Hepatocyte (in vitro differentiated cells): ENCODE measurements around the gene KIAA1755. TPM values are rescaled to one million over a fixed set of nuclear protein-coding genes. Genes with fewer than 3 reads are reported as not detected.
A peak's percentile ranks its signal among the peaks of the same experiment; 100 is the strongest.

Experiments used
- DNase-seq: peaks from one replicate; pipeline ENCODE4 v3.0.0-alpha.2; 2016; ENCODE audit warnings: low spot score
- H2AFZ ChIP-seq: fragments of 200-600 bp; sonication (generic); 2 replicates; pipeline ENCODE4 v1.6.0; 2016; ENCODE audit warnings: antibody characterized with exemption, mild to moderate bottlenecking
- H3K27ac ChIP-seq: fragments of 200-600 bp; sonication (generic); 2 replicates; pipeline ENCODE4 v1.5.1; 2016; ENCODE audit warnings: mild to moderate bottlenecking
- H3K27me3 ChIP-seq: fragments of 200-600 bp; sonication (generic); 2 replicates; pipeline ENCODE4 v1.6.1; 2016
- H3K36me3 ChIP-seq: fragments of 200-600 bp; sonication (generic); replicated peaks from 2 replicates; pipeline ENCODE4 v1.5.1; 2016; ENCODE audit warnings: low read depth; ENCODE audit not compliant: insufficient read depth
- H3K4me1 ChIP-seq: fragments of 200-600 bp; sonication (generic); 2 replicates; pipeline ENCODE4 v1.5.1; 2016; ENCODE audit warnings: mild to moderate bottlenecking, moderate library complexity; ENCODE audit not compliant: insufficient read depth
- H3K4me2 ChIP-seq: fragments of 200-600 bp; sonication (generic); 2 replicates; pipeline ENCODE4 v1.6.0; 2016
- H3K4me3 ChIP-seq: fragments of 200-600 bp; sonication (generic); 2 replicates; pipeline ENCODE4 v1.5.1; 2016; ENCODE audit warnings: mild to moderate bottlenecking
- H3K79me2 ChIP-seq: fragments of 200-600 bp; sonication (generic); 2 replicates; pipeline ENCODE4 v1.6.0; 2017; ENCODE audit warnings: mild to moderate bottlenecking
- H3K9me2 ChIP-seq: fragments of 200-600 bp; sonication (generic); replicated peaks from 2 replicates; pipeline ENCODE4 v1.6.0; 2017; ENCODE audit warnings: mild to moderate bottlenecking; ENCODE audit not compliant: insufficient read depth
- H3K9me3 ChIP-seq: fragments of 200-600 bp; sonication (generic); 2 replicates; pipeline ENCODE4 v1.5.1; 2016; ENCODE audit warnings: low read depth, mild to moderate bottlenecking
- H4K20me1 ChIP-seq: fragments of 200-600 bp; sonication (generic); 2 replicates; pipeline ENCODE4 v1.6.0; 2016; ENCODE audit warnings: mild to moderate bottlenecking; ENCODE audit not compliant: insufficient read depth, poor library complexity, severe bottlenecking
- CTCF ChIP-seq: fragments of 200-600 bp; sonication (generic); IDR thresholded peaks from 2 replicates; pipeline ENCODE4 v1.5.1; 2016; ENCODE audit warnings: antibody characterized with exemption, mild to moderate bottlenecking; ENCODE audit not compliant: poor library complexity
- EZH2 ChIP-seq: fragments of 200-600 bp; sonication (generic); IDR thresholded peaks from 2 replicates; pipeline ENCODE4 v1.6.1; 2016; ENCODE audit warnings: antibody characterized with exemption, mild to moderate bottlenecking, borderline replicate concordance
- EZH2phosphoT487 ChIP-seq: fragments of 200-600 bp; sonication (generic); IDR thresholded peaks from one replicate; pipeline ENCODE4 v1.6.1; 2018; ENCODE audit warnings: antibody characterized with exemption, mild to moderate bottlenecking, low read depth, moderate library complexity; ENCODE audit not compliant: unreplicated experiment, severe bottlenecking
- WGBS: methylation state at CpG from one replicate; pipeline ENCODE4 v1.1.6; 2016; ENCODE audit warnings: low lambda C conversion rate; ENCODE audit errors: missing lambda C conversion rate; 5-methylcytosine and 5-hydroxymethylcytosine counted together
- polyA plus RNA-seq: library from polyadenylated mRNA; unstranded; fragments of >200 nt; fragmentation: Nextera tagmentation; extraction: Ambion mirVana; gene quantifications from 2 replicates; pipeline ENCODE4 v1.2.1, GENCODE V29; 2016
- total RNA-seq: library from RNA; depleted of rRNA; stranded (reverse); fragments of >200 nt; gene quantifications from 2 replicates; pipeline ENCODE4 v1.2.3, GENCODE V29; 2014

KIAA1755 gene
- total and polyA plus RNA-seq, 2 experiments from 2014 or later, result 1.6 to 3.4 TPM

- no peaks in the 10 kb centered on the region for H3K9me2 ChIP-seq
- no peak overlapping the region for H3K4me3 ChIP-seq
- H3K36me3 ChIP-seq, result no peaks in the 10 kb centered on the region
These were observed 96.5 kb downstream of the KIAA1755 start for GRCh38 chr20:38164069-38164468.

GRCh38 chr20:38162878-38163875, 97.4 kb downstream of the KIAA1755 start:
- H3K79me2 ChIP-seq, result peaks cover 13% of the 10 kb centered on the region
- peaks cover 52% of the 10 kb centered on the region for H3K4me1 ChIP-seq
- DNase-seq, result no peak
- WGBS, result 85% methylated on average over 15 of the region's 15 CpGs
- no peak overlapping the region for H3K4me3 ChIP-seq
- H3K9me2 ChIP-seq, result no peaks in the 10 kb centered on the region
- TF ChIP-seq CTCF (no peak), EZH2 (no peak), EZH2phosphoT487 (no peak)
- H3K4me2 ChIP-seq, result peak overlapping the region; percentile 98
- no peaks in the 10 kb centered on the region for H3K36me3 ChIP-seq
- H3K9me3 ChIP-seq, result no peaks in the 10 kb centered on the region
- no peak overlapping the region for H2AFZ ChIP-seq
- H3K27ac ChIP-seq, result no peak overlapping the region
- H3K27me3 ChIP-seq, result no peaks in the 10 kb centered on the region
- no peaks in the 10 kb centered on the region for H4K20me1 ChIP-seq

More at GRCh38 chr20:38164069-38164468, 96.5 kb downstream of the KIAA1755 start:
- H3K4me2 ChIP-seq, result peak overlapping the region; percentile 98
- DNase-seq, result no peak
- H2AFZ ChIP-seq, result no peak overlapping the region
- peaks cover 13% of the 10 kb centered on the region for H3K79me2 ChIP-seq
- no peaks in the 10 kb centered on the region for H3K9me3 ChIP-seq
- no peaks in the 10 kb centered on the region for H4K20me1 ChIP-seq
- H3K27me3 ChIP-seq, result no peaks in the 10 kb centered on the region
- H3K4me1 ChIP-seq, result peaks cover 51% of the 10 kb centered on the region
- WGBS, result 97% methylated on average over 5 of the region's 5 CpGs
- no peak overlapping the region for H3K27ac ChIP-seq
- no peak for TF ChIP-seq CTCF
- TF ChIP-seq EZH2phosphoT487, result no peak
- no peak for TF ChIP-seq EZH2

GRCh38 chr20:38162149-38162548, 98.4 kb downstream of the KIAA1755 start:
- Histone ChIP-seq H3K4me2 (no peak overlapping the region), H3K9me3 (no peaks in the 10 kb centered on the region), H3K4me3 (no peak overlapping the region), H3K9me2 (no peaks in the 10 kb centered on the region), H2AFZ (no peak overlapping the region), H3K79me2 (peaks cover 13% of the 10 kb centered on the region), H3K36me3 (no peaks in the 10 kb centered on the region), H3K27me3 (no peaks in the 10 kb centered on the region), H3K27ac (no peak overlapping the region), H4K20me1 (no peaks in the 10 kb centered on the region), H3K4me1 (peaks cover 50% of the 10 kb centered on the region)
- DNase-seq, result no peak
- WGBS, result 59% methylated on average over 2 of the region's 2 CpGs
- TF ChIP-seq CTCF (no peak), EZH2phosphoT487 (no peak), EZH2 (no peak)
